ENCODE results near the gene THADA.

The THADA gene

GRCh38 chr2:43197588-43197896, 398.3 kb downstream of the THADA start:
- TF ChIP-seq CTCF (IDR thresholded peaks at IDR 0.05; ENCODE audit: control extremely low read depth, extremely low read depth, low read depth, missing control alignments): no peak
- no peak for DNase-seq (ENCODE audit: extremely low spot score)
- ChIA-PET CTCF (interaction anchor here (1.2 to 1.6 kb wide), 3 partner anchors 13 to 31 kb away, joined by 3 to 4 read pairs (median 3); no protein-coding TSS in a partner anchor), POLR2A (no interaction called here)

GRCh38 chr2:43196768-43197587, 398.9 kb downstream of the THADA start:
- POLR2A ChIA-PET: interaction anchor here (0.5 kb wide), 1 partner anchor 17 kb away, joined by 4 read pairs; no protein-coding TSS in a partner anchor
- no peak for DNase-seq (ENCODE audit: extremely low spot score)
- CTCF ChIA-PET: interaction anchor here (0.7 to 1.6 kb wide), 4 partner anchors 11 to 32 kb away, joined by 3 to 4 read pairs (median 3); no protein-coding TSS in a partner anchor
- no peak for TF ChIP-seq CTCF (IDR thresholded peaks at IDR 0.05; ENCODE audit: control extremely low read depth, extremely low read depth, low read depth, missing control alignments)

GRCh38 chr2:43194121-43194869, 401.5 kb downstream of the THADA start:
- POLR2A ChIA-PET: no interaction called here
- TF ChIP-seq CTCF (IDR thresholded peaks at IDR 0.05; ENCODE audit: control extremely low read depth, extremely low read depth, low read depth, missing control alignments): no peak
- DNase-seq (ENCODE audit: extremely low spot score): peak; percentile 71
- CTCF ChIA-PET: interaction anchor here (0.9 to 1.6 kb wide), 11 partner anchors 8 to 298 kb away, joined by 3 to 7 read pairs (median 3); no protein-coding TSS in a partner anchor

GRCh38 chr2:43193652-43194120, 402.2 kb downstream of the THADA start:
- CTCF ChIA-PET: interaction anchor here (1.1 to 2.5 kb wide), 6 partner anchors 13 to 291 kb away, joined by 3 to 13 read pairs (median 4); no protein-coding TSS in a partner anchor

GRCh38 chr2:43192744-43193651, 402.8 kb downstream of the THADA start:
- ChIA-PET CTCF (interaction anchor here (1.0 to 2.5 kb wide), 11 partner anchors 10 to 57 kb away, joined by 3 to 13 read pairs (median 5); no protein-coding TSS in a partner anchor), POLR2A (no interaction called here)
- TF ChIP-seq CTCF (IDR thresholded peaks at IDR 0.05; ENCODE audit: control extremely low read depth, extremely low read depth, low read depth, missing control alignments): no peak
- no peak for DNase-seq (ENCODE audit: extremely low spot score)

More at GRCh38 chr2:43193652-43194120, 402.2 kb downstream of the THADA start:
- POLR2A ChIA-PET: no interaction called here
- no peak for TF ChIP-seq CTCF (IDR thresholded peaks at IDR 0.05; ENCODE audit: control extremely low read depth, extremely low read depth, low read depth, missing control alignments)
- DNase-seq (ENCODE audit: extremely low spot score): no peak
